GM12891 (cell line): Measurements from ENCODE around the gene FOSL2.
"Not testable (repeated sequence)": the region's sequence is repeated elsewhere in the genome, so short reads cannot be mapped to it uniquely, and the experiment has no call there.

ENCODE experiments used
- DNase-seq: peaks from one replicate; pipeline ENCODE4 v3.0.0; 2011; ENCODE audit warnings: low spot score; ENCODE audit not compliant: insufficient read length
- FAIRE-seq: peaks from 2 replicates; lab custom pipeline; 2011; peaks lifted over from hg19 to GRCh38; lab: Jason Lieb, UNC
- PAX5 ChIP-seq: IDR thresholded peaks from 2 replicates; pipeline ENCODE4 v1.6.1; 2011; ENCODE audit warnings: low read length, moderate library complexity, mild to moderate bottlenecking; ENCODE audit not compliant: insufficient read depth, severe bottlenecking
- POLR2A ChIP-seq: IDR thresholded peaks from 2 replicates; pipeline ENCODE4 v1.6.1; 2011; ENCODE audit warnings: low read depth, low read length, control low read depth
- POLR2AphosphoS5 ChIP-seq: IDR thresholded peaks from 2 replicates; pipeline ENCODE4 v1.6.1; 2011; ENCODE audit warnings: low read depth, low read length, control low read depth
- POU2F2 ChIP-seq: IDR thresholded peaks from 2 replicates; pipeline ENCODE4 v1.6.1; 2011; ENCODE audit warnings: low read depth, mild to moderate bottlenecking, control low read depth, low read length, moderate library complexity
- SPI1 ChIP-seq: IDR thresholded peaks from 2 replicates; pipeline ENCODE4 v1.6.1; 2011; ENCODE audit warnings: low read depth, low read length, control low read depth
- TAF1 ChIP-seq: IDR thresholded peaks from 2 replicates; pipeline ENCODE4 v1.6.1; 2011; ENCODE audit warnings: low read depth, low read length, control low read depth

The FOSL2 gene

DNA sequence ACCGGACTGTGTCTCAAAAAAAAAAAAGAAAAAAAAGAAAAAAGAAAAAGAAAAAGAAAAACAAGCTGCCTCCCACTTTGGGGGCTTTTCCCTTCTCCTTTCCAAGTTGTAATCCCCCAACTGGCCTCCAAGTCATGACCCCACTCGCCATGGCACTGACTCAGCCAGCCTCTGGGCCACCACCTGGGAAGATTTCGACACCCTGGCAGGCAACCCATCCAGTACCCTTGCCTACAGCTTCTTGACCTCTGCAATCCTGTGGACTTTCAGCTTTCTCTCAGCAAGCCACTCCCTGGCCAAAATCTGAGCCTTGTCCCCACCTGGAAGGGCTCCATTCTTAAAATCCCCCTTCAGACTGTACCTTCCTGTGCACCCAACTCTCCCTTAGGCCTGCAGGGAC is 22.3 kb upstream of the FOSL2 start:
- DNase-seq (no peak), FAIRE-seq (no peak)
- no peak for TF ChIP-seq POU2F2
- no peak for TF ChIP-seq SPI1
- TF ChIP-seq PAX5, result no peak
- TF ChIP-seq POLR2A, result no peak
- TF ChIP-seq POLR2AphosphoS5, result no peak
- TF ChIP-seq TAF1, result no peak

DNA sequence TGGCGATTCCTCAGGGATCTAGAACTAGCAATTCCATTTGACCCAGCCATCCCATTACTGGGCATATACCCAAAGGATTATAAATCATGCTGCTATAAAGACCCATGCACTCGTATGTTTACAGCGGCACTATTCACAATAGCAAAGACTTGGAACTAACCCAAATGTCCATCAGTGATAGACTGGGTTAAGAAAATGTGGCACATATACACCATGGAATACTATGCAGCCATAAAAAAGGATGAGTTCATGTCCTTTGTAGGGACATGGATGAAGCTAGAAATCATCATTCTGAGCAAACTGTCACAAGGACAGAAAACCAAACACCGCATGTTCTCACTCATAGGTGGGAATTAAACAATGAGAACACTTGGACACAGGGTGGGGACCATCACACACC is 20.9 kb upstream of the FOSL2 start:
- not testable (repeated sequence) for FAIRE-seq, DNase-seq

DNA sequence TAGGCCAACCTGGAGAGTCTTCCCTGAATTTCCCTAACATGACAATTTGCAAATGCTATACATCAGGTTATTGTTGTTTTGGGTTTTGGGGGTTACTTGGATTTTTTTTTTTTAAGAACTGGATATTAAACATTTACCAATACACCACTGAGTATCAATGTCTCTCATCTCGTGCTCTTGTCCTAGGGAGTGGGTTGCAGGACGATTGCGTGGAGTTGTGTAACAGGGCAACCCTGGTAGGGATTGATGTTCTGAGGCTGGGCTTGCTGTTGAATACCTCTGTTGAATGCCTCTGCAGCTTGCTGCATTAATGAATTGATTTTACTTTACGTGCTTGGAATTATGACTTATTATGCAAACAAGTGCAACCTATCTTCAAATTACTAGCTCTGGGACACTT is 18.8 kb upstream of the FOSL2 start:
- DNase-seq (no peak), FAIRE-seq (no peak)
- TF ChIP-seq POU2F2 (no peak), POLR2A (no peak), SPI1 (no peak), POLR2AphosphoS5 (no peak), PAX5 (no peak), TAF1 (no peak)

DNA sequence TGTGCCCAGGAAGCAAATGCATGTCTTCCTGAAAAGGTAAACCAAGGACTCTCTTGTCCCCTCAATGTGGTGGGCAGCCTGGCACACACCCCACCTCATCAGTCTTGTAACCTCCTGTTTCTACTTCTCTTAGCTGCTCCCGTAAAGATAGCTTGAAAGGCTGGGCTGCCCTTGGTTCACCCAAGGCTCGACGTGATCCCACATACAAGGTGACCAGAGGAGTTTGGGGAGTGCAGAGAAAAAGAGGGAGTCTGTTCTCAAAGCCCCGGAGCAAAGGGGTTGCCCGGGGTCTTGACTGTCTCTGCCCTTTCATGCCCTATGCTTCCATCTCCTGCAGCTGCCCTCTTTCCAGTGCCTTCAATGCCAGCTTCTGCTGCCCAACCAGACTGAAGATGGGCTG is 18.3 kb upstream of the FOSL2 start:
- no peak for TF ChIP-seq POLR2A
- TF ChIP-seq SPI1, result no peak
- TF ChIP-seq TAF1, result no peak
- no peak for TF ChIP-seq PAX5
- no peak for TF ChIP-seq POU2F2
- no peak for TF ChIP-seq POLR2AphosphoS5
- FAIRE-seq, result no peak
- DNase-seq, result no peak

DNA sequence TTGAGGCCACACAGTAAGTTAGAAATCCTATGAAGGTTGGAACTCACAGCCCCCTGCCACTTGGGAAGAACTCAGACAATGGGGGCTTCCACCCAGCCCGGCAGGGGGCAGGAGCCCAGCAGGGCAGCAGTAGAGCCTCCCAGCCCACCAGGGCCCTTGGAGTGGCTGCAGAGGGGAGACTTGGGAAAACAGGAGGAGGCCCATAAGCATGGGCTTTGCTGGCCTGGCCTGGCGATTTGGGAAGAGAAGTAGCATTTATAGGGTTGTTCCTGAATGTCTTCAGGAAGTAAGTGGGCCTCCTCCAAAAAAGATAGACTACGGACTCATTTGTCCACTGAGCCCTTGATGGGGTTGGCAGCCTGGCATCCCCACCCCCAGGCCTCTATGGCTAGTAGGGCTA is 17.4 kb upstream of the FOSL2 start:
- FAIRE-seq (no peak), DNase-seq (no peak)
- TF ChIP-seq PAX5 (no peak), SPI1 (no peak), POLR2A (no peak), POU2F2 (no peak), TAF1 (no peak), POLR2AphosphoS5 (no peak)

DNA sequence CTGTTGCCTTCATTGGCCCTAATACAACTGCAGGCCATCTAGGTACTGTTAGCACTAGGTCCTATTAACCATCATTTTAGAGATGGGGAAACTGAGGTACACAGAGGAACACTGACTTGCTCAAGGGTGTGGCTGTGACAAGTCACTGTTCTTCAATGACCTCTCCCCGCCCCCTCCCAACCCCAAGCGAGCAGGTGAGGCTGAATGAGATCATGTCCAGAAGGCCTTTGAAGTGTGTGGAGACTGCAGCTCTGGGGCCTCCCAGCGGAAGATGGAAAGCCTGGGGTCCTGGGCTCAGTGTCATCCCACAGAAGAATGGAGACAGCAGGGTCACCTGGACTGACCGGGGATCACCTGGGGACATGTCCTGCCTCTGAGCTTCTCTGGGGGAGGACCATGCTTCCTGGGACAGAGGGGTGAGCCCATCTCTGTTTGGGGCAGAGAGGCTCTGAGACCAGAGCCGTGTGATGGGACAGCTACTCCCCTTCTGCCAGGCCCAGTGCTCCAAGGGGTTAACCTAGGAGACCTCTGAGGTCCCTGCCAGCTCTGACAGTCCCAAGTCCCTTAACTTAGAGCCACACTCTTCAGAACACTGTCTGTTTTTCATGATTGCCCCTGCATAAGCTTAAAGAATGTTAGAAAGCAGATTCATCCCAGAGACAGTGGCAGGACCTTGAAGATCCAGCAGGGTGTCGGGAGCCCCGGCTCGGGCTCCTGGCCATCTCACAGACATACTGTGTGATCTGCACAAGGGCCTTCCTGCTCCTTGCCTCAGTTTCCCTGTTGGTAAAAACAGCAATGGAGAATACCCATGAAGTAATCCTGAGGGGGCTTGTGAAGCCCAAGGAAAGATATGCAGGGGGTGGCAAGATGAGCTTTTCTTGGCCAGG is 16.7 kb upstream of the FOSL2 start:
- DNase-seq (no peak), FAIRE-seq (no peak)
- TF ChIP-seq POLR2AphosphoS5 (no peak), POU2F2 (no peak), SPI1 (no peak), POLR2A (no peak), PAX5 (no peak), TAF1 (no peak)

DNA sequence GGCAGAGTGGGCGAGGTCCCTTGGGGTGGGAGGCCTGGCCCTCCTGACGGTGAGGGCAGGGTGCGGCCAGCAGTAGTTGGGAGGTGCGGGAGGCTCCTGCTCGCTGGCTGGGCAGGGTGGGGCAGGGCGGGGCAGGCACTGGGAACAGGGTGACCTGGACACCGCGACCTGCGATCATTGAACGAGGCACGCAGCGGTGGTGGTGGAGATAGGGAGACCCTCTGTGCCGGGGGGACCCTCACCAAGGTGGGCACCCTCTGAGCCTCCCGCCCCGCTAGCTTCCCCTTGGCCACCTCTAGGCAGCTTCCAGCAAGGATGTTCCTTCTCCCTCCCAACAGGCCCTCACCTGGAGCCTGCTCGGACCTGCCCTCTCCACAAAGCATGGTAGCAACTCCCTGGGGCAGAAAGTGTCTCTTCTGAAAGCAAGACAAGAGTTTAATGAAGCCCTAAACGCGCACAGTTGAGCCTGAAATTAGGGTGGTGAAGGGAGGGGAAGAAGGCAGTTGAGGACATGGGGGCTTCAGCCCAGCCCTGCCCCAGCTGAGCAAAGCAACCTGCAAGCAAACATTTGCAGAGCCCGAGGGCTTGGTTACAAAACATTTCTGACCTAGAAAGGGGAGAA is 15.4 kb upstream of the FOSL2 start:
- no peak for FAIRE-seq
- DNase-seq, result no peak
- TF ChIP-seq POLR2A, result no peak
- no peak for TF ChIP-seq SPI1
- TF ChIP-seq TAF1, result no peak
- TF ChIP-seq PAX5, result no peak
- TF ChIP-seq POU2F2, result no peak
- TF ChIP-seq POLR2AphosphoS5, result no peak

DNA sequence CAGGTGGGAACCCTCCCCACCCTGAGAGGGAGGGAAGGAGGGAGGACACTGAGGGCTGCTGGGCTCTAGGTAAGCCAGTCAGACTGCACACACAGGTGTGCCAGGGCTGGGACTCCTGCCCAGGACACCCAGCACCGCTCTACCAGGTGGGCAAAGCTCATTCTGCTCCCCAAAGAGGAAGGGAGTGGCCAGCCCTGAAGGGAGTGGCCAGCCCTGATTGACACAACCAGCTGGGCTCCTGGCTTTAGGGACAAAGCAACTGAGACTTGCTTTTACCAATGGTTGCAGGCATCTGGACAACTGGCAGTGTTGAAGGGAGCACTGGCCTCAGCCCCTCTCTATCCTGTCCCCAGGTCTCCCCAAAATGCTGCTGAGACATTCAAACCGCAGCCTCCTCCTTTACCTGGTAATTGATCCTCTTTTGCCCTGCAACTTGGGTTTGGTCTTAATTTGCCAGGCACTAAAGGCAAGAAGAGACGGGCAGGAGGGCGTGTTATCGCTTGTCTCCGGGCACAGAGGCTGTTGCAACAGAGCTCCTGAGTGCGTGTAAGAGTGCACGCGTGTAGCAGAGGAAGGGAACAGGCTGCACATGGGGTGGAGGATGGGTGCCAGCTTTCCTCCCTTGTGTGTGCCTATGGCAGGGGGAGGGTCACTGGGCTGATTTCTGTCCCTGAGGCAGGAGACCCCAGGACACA is 14.5 kb upstream of the FOSL2 start:
- DNase-seq (no peak), FAIRE-seq (no peak)

DNA sequence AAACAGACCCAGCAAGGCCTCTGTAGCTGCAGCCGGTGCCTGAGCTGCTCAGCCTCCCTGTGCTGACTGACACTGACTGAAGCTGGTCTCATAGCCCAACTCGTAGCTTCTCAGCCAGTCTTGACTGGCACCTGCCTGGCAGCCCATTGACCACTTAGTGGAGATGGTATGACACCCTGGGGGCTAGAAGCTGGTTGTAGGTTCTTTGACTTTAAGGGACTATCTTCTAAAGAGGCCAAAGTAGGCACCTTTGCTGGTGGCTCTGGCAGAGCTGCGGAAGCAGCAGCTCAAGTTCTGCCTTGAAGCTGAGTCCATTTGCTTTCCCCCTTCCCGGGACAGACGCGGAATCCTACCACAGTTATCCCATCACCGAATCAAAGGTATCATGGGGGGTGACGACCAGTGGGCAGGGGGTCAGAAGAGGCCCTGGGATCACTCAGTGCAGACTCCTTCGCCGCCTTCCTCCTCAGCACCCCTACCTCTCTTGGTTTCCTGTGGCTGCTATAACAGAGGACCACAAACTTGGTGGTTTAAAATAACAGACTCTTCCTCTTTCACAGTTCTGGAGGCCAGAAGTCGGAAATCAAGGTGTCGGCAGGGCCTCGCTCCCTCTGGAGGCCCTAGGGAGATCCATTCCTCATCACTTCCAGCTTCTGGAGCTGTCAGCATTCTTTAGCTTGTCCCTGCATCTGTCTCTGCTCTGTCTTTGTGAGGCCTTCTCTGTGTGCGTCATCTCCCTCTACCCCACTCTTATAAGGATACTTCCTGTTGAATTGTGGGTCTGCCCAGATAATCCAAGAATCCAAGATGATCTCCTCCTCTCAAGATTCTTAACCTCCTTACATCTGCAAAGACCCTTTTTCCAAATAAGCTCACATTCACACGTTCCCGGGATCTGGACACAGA is 13.7 kb upstream of the FOSL2 start:
- no peak for FAIRE-seq
- no peak for DNase-seq
- TF ChIP-seq SPI1 (no peak), POLR2AphosphoS5 (no peak), PAX5 (no peak), POLR2A (no peak), POU2F2 (no peak), TAF1 (no peak)

More for the DNA sequence above, 14.5 kb upstream of the FOSL2 start:
- TF ChIP-seq TAF1, result no peak
- TF ChIP-seq PAX5, result no peak
